B cell (primary cell): ENCODE results near the gene ATP9B. TPM values are rescaled to one million over a fixed set of nuclear protein-coding genes. Genes with fewer than 3 reads are reported as not detected.

Experiments
- ATAC-seq: fragments of 200-7000 bp; cut with Tn5 transposase; one replicate; pipeline ENCODE4 v1.10.0; 2021; ENCODE audit warnings: low read depth, mild to moderate bottlenecking, moderate number of reproducible peaks, moderate library complexity
- CTCF ChIA-PET: fragments of 350-600 bp; sonication (Branson Sonifier 250); formaldehyde crosslinking; loops from one replicate; lab custom pipeline; 2021; ENCODE audit warnings: antibody characterized with exemption, inconsistent platforms; lab: Charles Lee
- POLR2A ChIA-PET: fragments of 350-600 bp; sonication (Branson Sonifier 250); formaldehyde crosslinking; loops from one replicate; lab custom pipeline; 2021; ENCODE audit warnings: antibody characterized with exemption; lab: Charles Lee
- DNase-seq: peaks from one replicate; pipeline ENCODE4 v3.0.0; 2013
- H2AFZ ChIP-seq: 2 replicates; pipeline ENCODE4 v1.6.1; 2012; ENCODE audit warnings: mild to moderate bottlenecking, low read depth, low read length; ENCODE audit not compliant: insufficient read depth, poor library complexity, severe bottlenecking
- H3K27ac ChIP-seq, 2 donors: 1 replicate in 1 of 2; 2 replicates in 1 of 2; pipeline ENCODE4 v1.5.1; 2012 to 2013; ENCODE audit warnings: low read length in 2 of 2, mild to moderate bottlenecking in 2 of 2, moderate library complexity in 1 of 2
- H3K27me3 ChIP-seq, 4 experiments: fragments of 200-600 bp in 1 of 4; sonication (generic) in 1 of 4; replicated peaks in 1 of 4; 1 replicate in 2 of 4; 2 replicates in 2 of 4; pipeline versions ENCODE4 v1.6.1 to v1.7.0; 2013 to 2016; ENCODE audit warnings: low read length in 3 of 4, mild to moderate bottlenecking in 2 of 4, mixed read lengths in 1 of 4, moderate library complexity in 1 of 4; ENCODE audit not compliant: insufficient read depth in 4 of 4, control insufficient read depth in 3 of 4; ENCODE audit errors: control extremely low read depth in 1 of 4
- H3K36me3 ChIP-seq, 2 experiments: replicated peaks in 1 of 2; 1 replicate in 1 of 2; 2 replicates in 1 of 2; pipeline versions ENCODE4 v1.6.1 to v1.7.1; 2013; ENCODE audit warnings: low read length in 1 of 2; ENCODE audit not compliant: insufficient read depth in 2 of 2, control insufficient read depth in 1 of 2; ENCODE audit errors: control extremely low read depth in 1 of 2, extremely low read depth in 1 of 2
- H3K4me1 ChIP-seq, 2 donors: fragments of 200-600 bp in 1 of 2; sonication (generic) in 1 of 2; 1 replicate in 1 of 2; 2 replicates in 1 of 2; pipeline versions ENCODE4 v1.5.1 to v1.6.1; 2013 to 2017; ENCODE audit warnings: low read length in 2 of 2; ENCODE audit not compliant: control insufficient read depth in 2 of 2, insufficient read depth in 2 of 2
- H3K4me2 ChIP-seq: replicated peaks from 2 replicates; pipeline ENCODE3; 2012; ENCODE audit warnings: mild to moderate bottlenecking, low read depth, low read length; ENCODE audit not compliant: poor library complexity, severe bottlenecking
- H3K4me3 ChIP-seq, 5 experiments: fragments of 200-600 bp in 1 of 5; sonication (generic) in 1 of 5; 1 replicate in 3 of 5; 2 replicates in 2 of 5; pipeline versions ENCODE4 v1.5.1 to v1.7.0; 2011 to 2016; ENCODE audit warnings: low read length in 4 of 5, mild to moderate bottlenecking in 4 of 5, low read depth in 2 of 5, control low read depth in 1 of 5, moderate library complexity in 1 of 5; ENCODE audit not compliant: insufficient read depth in 1 of 5; ENCODE audit errors: control extremely low read depth in 1 of 5, extremely low read depth in 1 of 5
- H3K79me2 ChIP-seq: fragments of 200-600 bp; sonication (generic); one replicate; pipeline ENCODE4 v1.6.0; 2016; ENCODE audit warnings: low read length; ENCODE audit not compliant: control insufficient read depth, insufficient read depth
- H3K9ac ChIP-seq: fragments of 200-600 bp; sonication (generic); 2 replicates; pipeline ENCODE4 v1.6.1; 2017; ENCODE audit warnings: mild to moderate bottlenecking, low read length, moderate library complexity
- H3K9me3 ChIP-seq, 3 donors: one replicate each; pipeline versions ENCODE4 v1.6.1 to v1.7.1; 2013; ENCODE audit warnings: low read length in 2 of 3; ENCODE audit not compliant: control insufficient read depth in 2 of 3, insufficient read depth in 1 of 3; ENCODE audit errors: control extremely low read depth in 1 of 3
- H4K20me1 ChIP-seq: 2 replicates; pipeline ENCODE4 v1.6.0; 2012; ENCODE audit warnings: mild to moderate bottlenecking, low read length; ENCODE audit not compliant: insufficient read depth, control insufficient read depth, poor library complexity, severe bottlenecking
- H3K27ac Mint-ChIP-seq: one replicate; pipeline ENCODE4 v1.8.0; 2021; ENCODE audit warnings: mixed read lengths
- H3K27me3 Mint-ChIP-seq: one replicate; pipeline ENCODE4 v1.8.0; 2021; ENCODE audit warnings: mixed read lengths
- H3K4me1 Mint-ChIP-seq: one replicate; pipeline ENCODE4 v1.8.0; 2021; ENCODE audit warnings: mixed read lengths
- H3K4me3 Mint-ChIP-seq: one replicate; pipeline ENCODE4 v1.8.0; 2021; ENCODE audit warnings: mixed read lengths
- H3K9me3 Mint-ChIP-seq: one replicate; pipeline ENCODE4 v1.8.0; 2022; ENCODE audit warnings: mixed read lengths; ENCODE audit not compliant: insufficient read depth
- CTCF ChIP-seq: fragments of 200-600 bp; IDR thresholded peaks from one replicate; pipeline ENCODE4 v1.8.0; 2022; ENCODE audit warnings: antibody characterized with exemption, mild to moderate bottlenecking
- EZH2 ChIP-seq: IDR thresholded peaks from 2 replicates; pipeline ENCODE4 v1.6.1; 2012; ENCODE audit warnings: borderline replicate concordance, low read depth, mild to moderate bottlenecking, moderate library complexity, low read length; ENCODE audit not compliant: insufficient read depth, poor library complexity, severe bottlenecking
- WGBS: methylation state at CpG from one replicate; pipeline ENCODE4 v1.1.5; 2013; ENCODE audit warnings: missing lambda C conversion rate; ENCODE audit not compliant: insufficient coverage; 5-methylcytosine and 5-hydroxymethylcytosine counted together
- intact Hi-C: fragments of 100-400 bp; cut with micrococcal nuclease; formaldehyde crosslinking; loops from one replicate; pipeline ENCODE4 v1.10.0; 2022
- polyA plus RNA-seq: library from polyadenylated mRNA; depleted of rRNA; stranded (reverse); fragments of >200 nt; gene quantifications from 2 replicates; pipeline ENCODE4 v1.2.3, GENCODE V29; 2012
- total RNA-seq, 2 donors: library from RNA; stranded (reverse); fragments of 120-200 nt in 1 of 2; gene quantifications; 1 replicate in 1 of 2; 2 replicates in 1 of 2; pipeline versions ENCODE4 v1.2.3 to v1.2.4, GENCODE V29; 2013 to 2022

ATP9B gene
- total and polyA plus RNA-seq, 2 donors (not counting 1 experiment from before 2014, with no cell fraction given), result 34.3 to 71.7 TPM

GRCh38 chr18:79258447-79258846 is 189.3 kb downstream of the ATP9B start:
- no peaks in the 10 kb centered on the region for H4K20me1 ChIP-seq
- no peak overlapping the region for H3K4me2 ChIP-seq
- WGBS, result no CpG with 5 or more reads among the region's 4 CpGs
- H3K27ac ChIP-seq, result no peak overlapping the region
- peak; percentile 31 for ATAC-seq
- H2AFZ ChIP-seq, result no peak overlapping the region
- H3K79me2 ChIP-seq, result no peaks in the 10 kb centered on the region
- POLR2A ChIA-PET, result no interaction called here
- peaks cover 0 to 14% of the 10 kb centered on the region in 2 experiments for H3K36me3 ChIP-seq
- H3K9me3 ChIP-seq, result no peaks in the 10 kb centered on the region
- intact Hi-C loops, result no loop called here
- no peak overlapping the region for H3K9ac ChIP-seq
- H3K4me3 ChIP-seq, result no peak overlapping the region
- no peaks in the 10 kb centered on the region for H3K9me3 Mint-ChIP-seq
- TF ChIP-seq CTCF (no peak), EZH2 (no peak)
- no peaks in the 10 kb centered on the region for H3K27me3 Mint-ChIP-seq
- H3K27me3 ChIP-seq, result no peaks in the 10 kb centered on the region
- H3K27ac Mint-ChIP-seq, result no peak overlapping the region
- peaks cover 0 to 7% of the 10 kb centered on the region in 2 donors for H3K4me1 ChIP-seq
- CTCF ChIA-PET, result interaction anchor here (0.6 kb wide), 1 partner anchor 9 kb away, joined by 4 read pairs; no protein-coding TSS in a partner anchor
- H3K4me1 Mint-ChIP-seq, result peaks cover 18% of the 10 kb centered on the region
- peak; percentile 20 for DNase-seq
- H3K4me3 Mint-ChIP-seq, result no peak overlapping the region

GRCh38 chr18:79259218-79259617 is 190.0 kb downstream of the ATP9B start:
- POLR2A ChIA-PET, result no interaction called here
- no peak overlapping the region for H3K9ac ChIP-seq
- H3K27ac Mint-ChIP-seq, result no peak overlapping the region

More at GRCh38 chr18:79259218-79259617, 190.0 kb downstream of the ATP9B start:
- Histone ChIP-seq H3K27me3 (no peaks in the 10 kb centered on the region), H3K79me2 (no peaks in the 10 kb centered on the region), H4K20me1 (no peaks in the 10 kb centered on the region), H3K4me3 (no peak overlapping the region), H3K9me3 (no peaks in the 10 kb centered on the region), H3K4me1 (peaks cover 0 to 7% of the 10 kb centered on the region in 2 donors), H3K36me3 (peaks cover 0 to 14% of the 10 kb centered on the region in 2 experiments), H3K4me2 (no peak overlapping the region), H3K27ac (no peak overlapping the region), H2AFZ (no peak overlapping the region)
- no peak for TF ChIP-seq EZH2
- no peak for TF ChIP-seq CTCF
- WGBS, result no CpG with 5 or more reads among the region's 2 CpGs
- Mint-ChIP-seq H3K27me3 (no peaks in the 10 kb centered on the region), H3K9me3 (no peaks in the 10 kb centered on the region), H3K4me3 (no peak overlapping the region), H3K4me1 (peaks cover 18% of the 10 kb centered on the region)
- CTCF ChIA-PET, result interaction anchor here (0.6 kb wide), 1 partner anchor 10 kb away, joined by 4 read pairs; no protein-coding TSS in a partner anchor
- DNase-seq (no peak), ATAC-seq (no peak)
- intact Hi-C loops, result no loop called here
